ENCODE measurements around the gene TIAM2. TPM values are rescaled to one million over a fixed set of nuclear protein-coding genes. Genes with fewer than 3 reads are reported as not detected.

The TIAM2 gene
- total and polyA plus RNA-seq, 2 donors (not counting 3 experiments of a cell fraction or from before 2014, with no cell fraction given): 9.6 to 18.5 TPM

DNA sequence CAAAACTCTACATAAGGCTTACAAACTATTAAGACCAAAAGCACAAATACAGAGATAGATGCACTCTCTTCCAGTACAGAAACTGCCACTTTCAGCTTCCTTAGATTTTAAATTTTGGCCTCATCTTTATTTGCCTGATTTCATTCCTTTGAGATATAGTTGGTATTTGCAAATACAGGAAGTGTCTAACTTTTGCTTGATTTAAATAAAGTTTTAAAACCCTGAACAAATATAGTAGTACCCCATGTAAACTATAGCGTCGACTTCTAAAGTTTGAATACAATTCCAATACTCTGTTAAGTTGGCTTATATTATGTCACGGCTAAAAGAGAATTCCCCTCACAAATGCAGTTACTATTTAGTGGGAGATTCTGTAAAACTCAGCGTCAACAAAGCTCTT lies 267.5 kb downstream of the TIAM2 start:
- H3K4me1 ChIP-seq (ENCODE audit: control insufficient read depth, extremely low read depth, insufficient read depth, low read length): peaks cover 7% of the 10 kb centered on the region
- TF ChIP-seq JUN (IDR thresholded peaks at IDR 0.05; ENCODE audit: borderline replicate concordance, insufficient read depth, insufficient read length, low read depth) (no peak), FOS (IDR thresholded peaks at IDR 0.05; ENCODE audit: borderline replicate concordance, insufficient read depth, low read length) (no peak), MYC (IDR thresholded peaks at IDR 0.05; ENCODE audit: low read depth, low read length) (no peak), EZH2 (IDR thresholded peaks at IDR 0.05; ENCODE audit: borderline replicate concordance, low read depth, low read length, severe bottlenecking) (no peak), GATA2 (IDR thresholded peaks at IDR 0.05; ENCODE audit: insufficient read depth, insufficient read length, low read depth, low read length) (no peak)
- FAIRE-seq (no peak), DNase-seq (ENCODE audit: low read depth, low spot score) (no peak)
- no peaks in the 10 kb centered on the region for H3K9me1 ChIP-seq (replicated peaks; ENCODE audit: control insufficient read depth, extremely low read depth, insufficient read depth, low read length)
- intact Hi-C loops (cut with micrococcal nuclease): no loop called here
- no peak overlapping the region for H3K27ac ChIP-seq (ENCODE audit: insufficient read depth, low read depth, low read length)
- CTCF ChIA-PET: interaction anchor here (1.2 kb wide), 1 partner anchor 12 kb away, joined by 3 read pairs; no protein-coding TSS in a partner anchor
- H3K36me3 ChIP-seq (ENCODE audit: control insufficient read depth in 2 of 2, extremely low read depth in 1 of 2, insufficient read depth in 2 of 2, low read length in 2 of 2): peaks cover 4 to 21% of the 10 kb centered on the region in 2 experiments
- no peak overlapping the region for H3K4me3 ChIP-seq (replicated peaks in 1 of 3; ENCODE audit: insufficient read depth in 1 of 3, low read depth in 1 of 3, low read length in 3 of 3)
- no peak overlapping the region for H3K9ac ChIP-seq (replicated peaks; ENCODE audit: extremely low read depth, insufficient read depth, low read length)
- no peaks in the 10 kb centered on the region for H3K9me3 ChIP-seq (replicated peaks; ENCODE audit: control insufficient read depth, insufficient read depth, low read length)
- no peaks in the 10 kb centered on the region for H4K20me1 ChIP-seq (replicated peaks; ENCODE audit: control insufficient read depth, extremely low read depth, insufficient read depth, low read length)
- no peak overlapping the region for H3K4me2 ChIP-seq (ENCODE audit: insufficient read depth, low read length)
- H2AFZ ChIP-seq (ENCODE audit: low read depth, low read length): no peak overlapping the region
- H3K27me3 ChIP-seq (ENCODE audit: control insufficient read depth in 2 of 2, insufficient read depth in 2 of 2, low read length in 2 of 2): no peaks in the 10 kb centered on the region
- dilution Hi-C loops (cut with MboI; ENCODE audit: extremely low pct_ligation_motif_present, low sequenced_read_pairs): no loop called here
- POLR2A ChIA-PET: no interaction called here
- no TSS peak for BruUV-seq (replicated peaks)
- H3K79me2 ChIP-seq (ENCODE audit: control insufficient read depth, insufficient read depth, low read length): peaks cover 6% of the 10 kb centered on the region

DNA sequence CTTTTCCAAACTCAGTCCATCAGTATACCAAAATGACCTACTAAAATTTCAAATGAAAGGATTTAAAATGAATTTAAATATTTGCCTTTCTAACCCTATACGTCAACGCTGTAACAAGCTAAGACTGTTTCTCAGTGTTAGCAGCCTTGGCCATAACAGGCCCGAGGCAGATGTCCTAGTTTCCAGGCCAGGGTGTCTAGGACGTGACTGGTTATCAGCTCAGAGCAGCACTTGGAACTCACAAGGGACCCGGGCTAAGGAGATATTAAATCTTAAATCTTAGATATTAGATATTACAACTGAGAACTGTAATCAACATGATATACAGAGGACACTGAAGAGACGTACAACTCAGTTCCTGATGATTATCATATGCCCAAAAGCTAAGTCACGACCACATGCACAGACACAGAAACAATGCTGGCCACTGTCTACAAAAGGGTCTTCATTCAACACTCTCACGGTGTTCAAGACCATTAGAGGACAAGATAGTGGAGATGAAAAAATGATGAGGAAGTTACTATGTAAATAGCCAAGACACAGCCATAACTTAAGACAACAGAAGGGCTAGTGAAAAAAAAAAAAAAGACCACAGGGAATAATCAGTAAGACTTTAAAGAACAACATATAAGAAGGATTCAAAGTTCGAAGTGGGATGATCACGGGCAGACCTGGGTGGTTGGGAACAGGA lies 268.4 kb downstream of the TIAM2 start, which contains the start of gene CLDN20:
TSS of gene CLDN20 (plus strand) at position 641 of the 691 bp plus-strand sequence. CDS start 11,707 bp downstream, outside the sequence.
- Histone ChIP-seq H3K27me3 (ENCODE audit: control insufficient read depth in 2 of 2, insufficient read depth in 2 of 2, low read length in 2 of 2) (no peaks in the 10 kb centered on the region), H3K9me1 (replicated peaks; ENCODE audit: control insufficient read depth, extremely low read depth, insufficient read depth, low read length) (no peaks in the 10 kb centered on the region), H4K20me1 (replicated peaks; ENCODE audit: control insufficient read depth, extremely low read depth, insufficient read depth, low read length) (no peaks in the 10 kb centered on the region), H3K79me2 (ENCODE audit: control insufficient read depth, insufficient read depth, low read length) (peaks cover 6% of the 10 kb centered on the region), H3K36me3 (ENCODE audit: control insufficient read depth in 2 of 2, extremely low read depth in 1 of 2, insufficient read depth in 2 of 2, low read length in 2 of 2) (peaks cover 4 to 21% of the 10 kb centered on the region in 2 experiments), H3K4me3 (replicated peaks in 1 of 3; ENCODE audit: insufficient read depth in 1 of 3, low read depth in 1 of 3, low read length in 3 of 3) (no peak within 1 kb of the TSS), H3K9me3 (replicated peaks; ENCODE audit: control insufficient read depth, insufficient read depth, low read length) (no peaks in the 10 kb centered on the region), H3K4me2 (ENCODE audit: insufficient read depth, low read length) (no peak within 1 kb of the TSS), H3K9ac (replicated peaks; ENCODE audit: extremely low read depth, insufficient read depth, low read length) (no peak within 1 kb of the TSS), H3K27ac (ENCODE audit: insufficient read depth, low read depth, low read length) (peak within 1 kb of the TSS; percentile 46), H2AFZ (ENCODE audit: low read depth, low read length) (peak within 1 kb of the TSS; percentile 20), H3K4me1 (ENCODE audit: control insufficient read depth, extremely low read depth, insufficient read depth, low read length) (peaks cover 7% of the 10 kb centered on the region)
- CTCF ChIA-PET: interaction anchor here (1.2 kb wide), 1 partner anchor 13 kb away, joined by 3 read pairs; no protein-coding TSS in a partner anchor
- TF ChIP-seq MYC (IDR thresholded peaks at IDR 0.05; ENCODE audit: low read depth, low read length) (no peak), JUN (IDR thresholded peaks at IDR 0.05; ENCODE audit: borderline replicate concordance, insufficient read depth, insufficient read length, low read depth) (no peak), POLR2AphosphoS5 (IDR thresholded peaks at IDR 0.05; ENCODE audit: insufficient read depth, low read depth, low read length) (no peak), POLR2A (IDR thresholded peaks at IDR 0.05; ENCODE audit: low read depth, low read length) (no peak), EZH2 (IDR thresholded peaks at IDR 0.05; ENCODE audit: borderline replicate concordance, low read depth, low read length, severe bottlenecking) (no peak), GATA2 (IDR thresholded peaks at IDR 0.05; ENCODE audit: insufficient read depth, insufficient read length, low read depth, low read length) (no peak), FOS (IDR thresholded peaks at IDR 0.05; ENCODE audit: borderline replicate concordance, insufficient read depth, low read length) (no peak)
- TF ChIP-seq, protein P1, sequence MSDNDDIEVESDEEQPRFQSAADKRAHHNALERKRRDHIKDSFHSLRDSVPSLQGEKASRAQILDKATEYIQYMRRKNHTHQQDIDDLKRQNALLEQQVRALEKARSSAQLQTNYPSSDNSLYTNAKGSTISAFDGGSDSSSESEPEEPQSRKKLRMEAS (IDR thresholded peaks at IDR 0.05; ENCODE audit: insufficient read depth, insufficient read length): no peak
- TF ChIP-seq, protein P2, sequence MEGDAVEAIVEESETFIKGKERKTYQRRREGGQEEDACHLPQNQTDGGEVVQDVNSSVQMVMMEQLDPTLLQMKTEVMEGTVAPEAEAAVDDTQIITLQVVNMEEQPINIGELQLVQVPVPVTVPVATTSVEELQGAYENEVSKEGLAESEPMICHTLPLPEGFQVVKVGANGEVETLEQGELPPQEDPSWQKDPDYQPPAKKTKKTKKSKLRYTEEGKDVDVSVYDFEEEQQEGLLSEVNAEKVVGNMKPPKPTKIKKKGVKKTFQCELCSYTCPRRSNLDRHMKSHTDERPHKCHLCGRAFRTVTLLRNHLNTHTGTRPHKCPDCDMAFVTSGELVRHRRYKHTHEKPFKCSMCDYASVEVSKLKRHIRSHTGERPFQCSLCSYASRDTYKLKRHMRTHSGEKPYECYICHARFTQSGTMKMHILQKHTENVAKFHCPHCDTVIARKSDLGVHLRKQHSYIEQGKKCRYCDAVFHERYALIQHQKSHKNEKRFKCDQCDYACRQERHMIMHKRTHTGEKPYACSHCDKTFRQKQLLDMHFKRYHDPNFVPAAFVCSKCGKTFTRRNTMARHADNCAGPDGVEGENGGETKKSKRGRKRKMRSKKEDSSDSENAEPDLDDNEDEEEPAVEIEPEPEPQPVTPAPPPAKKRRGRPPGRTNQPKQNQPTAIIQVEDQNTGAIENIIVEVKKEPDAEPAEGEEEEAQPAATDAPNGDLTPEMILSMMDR (IDR thresholded peaks at IDR 0.05; ENCODE audit: extremely low read depth in 1 of 2, insufficient read depth in 1 of 2, low read depth in 1 of 2, low read length in 2 of 2): no peak
- BruUV-seq (replicated peaks): no TSS peak
- intact Hi-C loops (cut with micrococcal nuclease): no loop called here
- dilution Hi-C loops (cut with MboI; ENCODE audit: extremely low pct_ligation_motif_present, low sequenced_read_pairs): no loop called here
- DNase-seq (ENCODE audit: low read depth, low spot score) (no peak), FAIRE-seq (no peak)
- POLR2A ChIA-PET: no interaction called here

All from endothelial cell of umbilical vein (primary cell).